Activated naive CD4-positive, alpha-beta T cell treated with anti-CD3 and anti-CD28 coated beads, Interleukin-2, amount 50 U/mL, for 72 hours (primary cell): ENCODE measurements around the gene TGFB1. TPM values are rescaled to one million over a fixed set of nuclear protein-coding genes. Genes with fewer than 3 reads are reported as not detected.
A peak's percentile ranks its signal among the peaks of the same experiment; 100 is the strongest.

Experiments used
- ATAC-seq, 2 donors: fragments of 150-1000 bp; cut with Tn5 transposase; 2 replicates each; pipeline ENCODE4 v1.10.0; 2021; ENCODE audit warnings: mild to moderate bottlenecking in 2 of 2, moderate library complexity in 2 of 2
- DNase-seq, 2 donors: peaks; one replicate each; pipeline ENCODE4 v3.0.0; 2021 to 2022; ENCODE audit warnings: low spot score in 2 of 2
- H3K27ac Mint-ChIP-seq, 2 donors: one replicate each; pipeline ENCODE4 v1.8.0; 2022; ENCODE audit warnings: mild to moderate bottlenecking in 2 of 2, mixed read lengths in 2 of 2
- H3K36me3 Mint-ChIP-seq, 2 donors: one replicate each; pipeline ENCODE4 v1.8.0; 2022; ENCODE audit warnings: mixed read lengths in 2 of 2
- H3K9me3 Mint-ChIP-seq, 2 donors: one replicate each; pipeline ENCODE4 v1.8.0; 2022; ENCODE audit warnings: mixed read lengths in 2 of 2
- total RNA-seq, 2 donors: library from RNA; stranded (reverse); gene quantifications; one replicate each; pipeline ENCODE4 v1.2.3, GENCODE V29; 2022

Gene TGFB1
- total RNA-seq, 2 donors from 2014 or later: 73.4 to 126 TPM

- ATAC-seq (no peak), DNase-seq (no peak)
- no peaks in the 10 kb centered on the region for H3K9me3 Mint-ChIP-seq
- peaks cover 10 to 31% of the 10 kb centered on the region in 2 donors for H3K36me3 Mint-ChIP-seq
- peak overlapping the region; percentile 8 to 37 for H3K27ac Mint-ChIP-seq
Measured at GRCh38 chr19:41330946-41331678, 22.6 kb downstream of the TGFB1 start.

GRCh38 chr19:41330481-41330880 is 23.2 kb downstream of the TGFB1 start:
- no peak for ATAC-seq
- Mint-ChIP-seq H3K27ac (peak overlapping the region in 1 of 2 donors; percentile 51), H3K36me3 (peaks cover 10 to 32% of the 10 kb centered on the region in 2 donors), H3K9me3 (no peaks in the 10 kb centered on the region)
- DNase-seq: no peak

- Mint-ChIP-seq H3K9me3 (no peaks in the 10 kb centered on the region), H3K36me3 (peaks cover 10 to 32% of the 10 kb centered on the region in 2 donors), H3K27ac (peak overlapping the region; percentile 96)
- DNase-seq (no peak), ATAC-seq (no peak)
Measured at GRCh38 chr19:41328842-41329225, 24.9 kb downstream of the TGFB1 start.

GRCh38 chr19:41328157-41328841 is 25.4 kb downstream of the TGFB1 start:
- no peaks in the 10 kb centered on the region for H3K9me3 Mint-ChIP-seq
- DNase-seq: peak; percentile 44 to 83
- H3K27ac Mint-ChIP-seq: peak overlapping the region; percentile 96
- peak; percentile 72 to 74 for ATAC-seq
- peaks cover 10 to 32% of the 10 kb centered on the region in 2 donors for H3K36me3 Mint-ChIP-seq

GRCh38 chr19:41327576-41328156 is 26.1 kb downstream of the TGFB1 start:
- Mint-ChIP-seq H3K9me3 (no peaks in the 10 kb centered on the region), H3K36me3 (peaks cover 10 to 32% of the 10 kb centered on the region in 2 donors), H3K27ac (peak overlapping the region; percentile 96)
- DNase-seq (peak; percentile 79 to 95), ATAC-seq (peak; percentile 79)

GRCh38 chr19:41327076-41327575 is 26.6 kb downstream of the TGFB1 start:
- H3K27ac Mint-ChIP-seq: peak overlapping the region; percentile 96 to 97
- ATAC-seq: no peak
- DNase-seq: no peak
- peaks cover 10 to 32% of the 10 kb centered on the region in 2 donors for H3K36me3 Mint-ChIP-seq
- H3K9me3 Mint-ChIP-seq: no peaks in the 10 kb centered on the region

- DNase-seq: no peak
- H3K9me3 Mint-ChIP-seq: no peaks in the 10 kb centered on the region
- ATAC-seq: no peak
- H3K27ac Mint-ChIP-seq: peak overlapping the region; percentile 96 to 97
- H3K36me3 Mint-ChIP-seq: peaks cover 5 to 32% of the 10 kb centered on the region in 2 donors
Measured at GRCh38 chr19:41325947-41326706, 27.6 kb downstream of the TGFB1 start.

- Mint-ChIP-seq H3K27ac (peak overlapping the region in 1 of 2 donors; percentile 96), H3K9me3 (no peaks in the 10 kb centered on the region), H3K36me3 (peaks cover 4 to 31% of the 10 kb centered on the region in 2 donors)
- DNase-seq: no peak
- ATAC-seq: no peak
Measured at GRCh38 chr19:41325640-41325946, 28.1 kb downstream of the TGFB1 start.

- no peak for DNase-seq
- ATAC-seq: no peak
- H3K36me3 Mint-ChIP-seq: peaks cover 0 to 26% of the 10 kb centered on the region in 2 donors
- H3K9me3 Mint-ChIP-seq: no peaks in the 10 kb centered on the region
- H3K27ac Mint-ChIP-seq: peak overlapping the region; percentile 95 to 96
Measured at GRCh38 chr19:41324921-41325639, 28.6 kb downstream of the TGFB1 start.

- ATAC-seq (no peak), DNase-seq (no peak)
- Mint-ChIP-seq H3K9me3 (no peaks in the 10 kb centered on the region), H3K27ac (peak overlapping the region; percentile 65 to 96), H3K36me3 (peaks cover 0 to 26% of the 10 kb centered on the region in 2 donors)
Measured at GRCh38 chr19:41324231-41324702, 29.5 kb downstream of the TGFB1 start.

- Mint-ChIP-seq H3K36me3 (peaks cover 0 to 21% of the 10 kb centered on the region in 2 donors), H3K9me3 (no peaks in the 10 kb centered on the region), H3K27ac (peak overlapping the region; percentile 65 to 96)
- ATAC-seq (no peak), DNase-seq (no peak)
Measured at GRCh38 chr19:41323430-41324125, 30.1 kb downstream of the TGFB1 start.

- Mint-ChIP-seq H3K27ac (peak overlapping the region; percentile 47 to 96), H3K9me3 (no peaks in the 10 kb centered on the region), H3K36me3 (peaks cover 0 to 15% of the 10 kb centered on the region in 2 donors)
- no peak for DNase-seq
- ATAC-seq: no peak
Measured at GRCh38 chr19:41323023-41323422, 30.7 kb downstream of the TGFB1 start.

GRCh38 chr19:41322451-41322850 is 31.3 kb downstream of the TGFB1 start:
- H3K27ac Mint-ChIP-seq: peak overlapping the region; percentile 47 to 96
- H3K36me3 Mint-ChIP-seq: peaks cover 0 to 12% of the 10 kb centered on the region in 2 donors
- no peaks in the 10 kb centered on the region for H3K9me3 Mint-ChIP-seq
- no peak for ATAC-seq
- DNase-seq: no peak

- peaks cover 5 to 14% of the 10 kb centered on the region in 2 donors for H3K36me3 Mint-ChIP-seq
- peak overlapping the region; percentile 84 to 96 for H3K27ac Mint-ChIP-seq
- DNase-seq (no peak), ATAC-seq (no peak)
- no peaks in the 10 kb centered on the region for H3K9me3 Mint-ChIP-seq
Measured at GRCh38 chr19:41321600-41322270, 32.0 kb downstream of the TGFB1 start.

GRCh38 chr19:41321204-41321599 is 32.5 kb downstream of the TGFB1 start:
- ATAC-seq (no peak), DNase-seq (no peak)
- no peaks in the 10 kb centered on the region for H3K9me3 Mint-ChIP-seq
- H3K36me3 Mint-ChIP-seq: peaks cover 11 to 14% of the 10 kb centered on the region in 2 donors
- H3K27ac Mint-ChIP-seq: peak overlapping the region in 1 of 2 donors; percentile 84
